ENCODE measurements around the gene ASB10.

Gene ASB10

GRCh38 chr7:151166629-151167196, 20.3 kb downstream of the ASB10 start:
- DNase-seq (ENCODE audit: low read depth) = no peak

GRCh38 chr7:151161757-151162156, 25.3 kb downstream of the ASB10 start:
- no peak for DNase-seq (ENCODE audit: low read depth)

GRCh38 chr7:151157645-151158329, 29.3 kb downstream of the ASB10 start:
- peak; percentile 2 for DNase-seq (ENCODE audit: low read depth)

- DNase-seq (ENCODE audit: low read depth) = no peak
These were observed 34.2 kb downstream of the ASB10 start for GRCh38 chr7:151152643-151153513.

GRCh38 chr7:151150388-151150787, 36.7 kb downstream of the ASB10 start:
- DNase-seq (ENCODE audit: low read depth) = no peak

GRCh38 chr7:151148319-151149259, 38.5 kb downstream of the ASB10 start:
- no peak for DNase-seq (ENCODE audit: low read depth)

GRCh38 chr7:151146761-151147160, 40.3 kb downstream of the ASB10 start:
- DNase-seq (ENCODE audit: low read depth) = no peak

- no peak for DNase-seq (ENCODE audit: low read depth)
These were observed 42.7 kb downstream of the ASB10 start for GRCh38 chr7:151144387-151144786.

GRCh38 chr7:151143261-151144015, 43.6 kb downstream of the ASB10 start:
- DNase-seq (ENCODE audit: low read depth) = no peak

GRCh38 chr7:151142686-151143040, 44.4 kb downstream of the ASB10 start:
- no peak for DNase-seq (ENCODE audit: low read depth)

GRCh38 chr7:151141855-151142685, 45.0 kb downstream of the ASB10 start:
- DNase-seq (ENCODE audit: low read depth) = no peak

GRCh38 chr7:151141311-151141854, 45.7 kb downstream of the ASB10 start:
- DNase-seq (ENCODE audit: low read depth) = no peak

GRCh38 chr7:151140826-151141225, 46.2 kb downstream of the ASB10 start:
- no peak for DNase-seq (ENCODE audit: low read depth)

GRCh38 chr7:151139791-151140190, 47.3 kb downstream of the ASB10 start:
- no peak for DNase-seq (ENCODE audit: low read depth)

- DNase-seq (ENCODE audit: low read depth) = no peak
These were observed 47.8 kb downstream of the ASB10 start for GRCh38 chr7:151139071-151139790.

- DNase-seq (ENCODE audit: low read depth) = no peak
These were observed 48.7 kb downstream of the ASB10 start for GRCh38 chr7:151138153-151138851.

GRCh38 chr7:151137791-151138152, 49.3 kb downstream of the ASB10 start:
- no peak for DNase-seq (ENCODE audit: low read depth)

- DNase-seq (ENCODE audit: low read depth) = no peak
These were observed 49.9 kb downstream of the ASB10 start for GRCh38 chr7:151137076-151137675.

Data from non-pigmented ciliary epithelial cell (primary cell).